Measurements from ENCODE around the gene ACBD3. TPM values are rescaled to one million over a fixed set of nuclear protein-coding genes. Genes with fewer than 3 reads are reported as not detected.

The ACBD3 gene
- total and polyA plus RNA-seq, 12 donors = 5.4 to 49.1 (median 33.1) TPM

DNA sequence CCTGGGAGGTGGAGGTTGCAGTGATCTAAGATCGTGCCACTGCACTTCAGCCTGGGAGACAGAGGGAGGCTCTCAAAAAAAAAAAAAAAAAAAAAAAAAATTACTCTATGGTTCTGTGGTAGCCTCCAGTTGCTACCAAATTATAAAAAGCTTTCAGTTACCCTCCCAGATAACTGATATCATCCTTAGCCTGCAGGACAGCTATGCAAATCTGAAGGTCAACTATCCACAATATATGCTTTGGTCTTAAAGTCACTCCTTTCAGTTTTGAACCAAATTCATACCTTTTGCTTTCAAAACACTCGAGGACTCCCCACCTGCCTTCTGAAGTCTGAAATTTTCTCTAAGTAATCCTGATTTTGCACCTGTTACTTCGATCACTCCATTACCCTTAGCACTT lies 40.1 kb upstream of the ACBD3 start:
- WGBS, 4 donors = 93 to 96% (median 95%) methylated on average over 3 of the region's 3 CpGs
- Histone ChIP-seq H3K4me3 (no peak overlapping the region), H3K27ac (no peak overlapping the region), H3K27me3 (peaks cover 16% of the 10 kb centered on the region), H3K4me1 (replicated peaks in 1 of 2) (no peaks in the 10 kb centered on the region), H3K9me3 (replicated peaks in 1 of 3) (no peaks in the 10 kb centered on the region), H3K36me3 (replicated peaks in 1 of 2) (no peaks in the 10 kb centered on the region)
- intact Hi-C loops (cut with DNase I) = no loop called here
- TF ChIP-seq, protein P1, sequence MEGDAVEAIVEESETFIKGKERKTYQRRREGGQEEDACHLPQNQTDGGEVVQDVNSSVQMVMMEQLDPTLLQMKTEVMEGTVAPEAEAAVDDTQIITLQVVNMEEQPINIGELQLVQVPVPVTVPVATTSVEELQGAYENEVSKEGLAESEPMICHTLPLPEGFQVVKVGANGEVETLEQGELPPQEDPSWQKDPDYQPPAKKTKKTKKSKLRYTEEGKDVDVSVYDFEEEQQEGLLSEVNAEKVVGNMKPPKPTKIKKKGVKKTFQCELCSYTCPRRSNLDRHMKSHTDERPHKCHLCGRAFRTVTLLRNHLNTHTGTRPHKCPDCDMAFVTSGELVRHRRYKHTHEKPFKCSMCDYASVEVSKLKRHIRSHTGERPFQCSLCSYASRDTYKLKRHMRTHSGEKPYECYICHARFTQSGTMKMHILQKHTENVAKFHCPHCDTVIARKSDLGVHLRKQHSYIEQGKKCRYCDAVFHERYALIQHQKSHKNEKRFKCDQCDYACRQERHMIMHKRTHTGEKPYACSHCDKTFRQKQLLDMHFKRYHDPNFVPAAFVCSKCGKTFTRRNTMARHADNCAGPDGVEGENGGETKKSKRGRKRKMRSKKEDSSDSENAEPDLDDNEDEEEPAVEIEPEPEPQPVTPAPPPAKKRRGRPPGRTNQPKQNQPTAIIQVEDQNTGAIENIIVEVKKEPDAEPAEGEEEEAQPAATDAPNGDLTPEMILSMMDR (IDR thresholded peaks at IDR 0.05) = no peak
- no peak for TF ChIP-seq POLR2A (IDR thresholded peaks at IDR 0.05)
- DNase-seq = no peak

- H3K36me3 ChIP-seq (replicated peaks in 1 of 2) = no peaks in the 10 kb centered on the region
- intact Hi-C loops (cut with DNase I) = no loop called here
- no peak overlapping the region for H3K27ac ChIP-seq
- H3K9me3 ChIP-seq (replicated peaks in 1 of 3) = no peaks in the 10 kb centered on the region
- peaks cover 16% of the 10 kb centered on the region for H3K27me3 ChIP-seq
- H3K4me3 ChIP-seq = peak overlapping the region in 1 of 4 donors; percentile 47
- H3K4me1 ChIP-seq (replicated peaks in 1 of 2) = no peaks in the 10 kb centered on the region
- 2 to 9% (median 5%) methylated on average over 9 to 55 of the region's 55 CpGs for WGBS, 4 donors
- no peak for DNase-seq
- TF ChIP-seq, protein P1 (IDR thresholded peaks at IDR 0.05) = no peak
These were observed 37.3 kb upstream of the ACBD3 start for GRCh38 chr1:226223786-226224244.

DNA sequence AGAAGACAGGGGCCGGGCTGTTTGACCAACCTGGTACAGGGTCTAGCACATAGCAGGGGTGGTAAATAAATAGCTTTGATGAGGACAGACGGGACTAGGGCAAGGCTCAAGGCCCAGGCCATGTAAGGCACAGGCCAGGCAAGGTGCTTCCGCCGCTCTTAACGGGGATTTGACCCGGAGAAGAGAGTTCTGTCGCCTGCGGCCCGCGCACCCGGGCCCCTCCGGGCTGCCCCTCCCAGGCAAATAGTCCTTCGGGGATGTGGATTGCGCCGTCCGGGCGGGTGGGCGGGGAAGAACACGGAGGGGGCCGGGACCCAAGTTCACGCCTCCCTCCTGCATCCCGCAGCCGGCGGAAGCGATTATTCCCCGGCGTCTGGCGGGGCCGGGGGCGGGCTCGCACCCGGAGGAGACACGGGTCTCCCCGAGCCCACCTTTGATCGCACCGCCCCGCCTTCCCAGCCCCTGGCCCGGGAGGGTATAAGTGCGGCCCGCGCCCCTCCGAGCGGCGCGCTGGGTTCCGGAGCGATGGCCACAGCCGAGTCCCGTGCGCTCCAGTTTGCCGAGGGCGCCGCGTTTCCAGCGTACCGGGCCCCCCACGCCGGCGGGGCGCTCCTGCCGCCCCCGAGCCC lies 36.7 kb upstream of the ACBD3 start, which contains the start of gene MIXL1:
TSS of gene MIXL1 (plus strand) at position 508 of the 629 bp plus-strand sequence. CDS start at position 526, 18 bp downstream.
- intact Hi-C loops (cut with DNase I) = no loop called here
- no peak for TF ChIP-seq POLR2A (IDR thresholded peaks at IDR 0.05)
- TF ChIP-seq, protein P1 (IDR thresholded peaks at IDR 0.05) = no peak

GRCh38 chr1:226222686-226223085 lies 36.1 kb upstream of the ACBD3 start:
- WGBS, 4 donors = 91 to 97% (median 94%) methylated on average over 10 of the region's 10 CpGs
- Histone ChIP-seq H3K36me3 (replicated peaks in 1 of 2) (no peaks in the 10 kb centered on the region), H3K27me3 (peaks cover 16% of the 10 kb centered on the region), H3K4me3 (no peak overlapping the region), H3K9me3 (replicated peaks in 1 of 3) (no peaks in the 10 kb centered on the region), H3K4me1 (replicated peaks in 1 of 2) (no peaks in the 10 kb centered on the region), H3K27ac (no peak overlapping the region)
- no peak for TF ChIP-seq POLR2A (IDR thresholded peaks at IDR 0.05)
- no peak for DNase-seq
- intact Hi-C loops (cut with DNase I) = no loop called here

More for the DNA sequence above, 36.7 kb upstream of the ACBD3 start, which contains the start of gene MIXL1:
- Histone ChIP-seq H3K9me3 (replicated peaks in 1 of 3) (no peaks in the 10 kb centered on the region), H3K4me1 (replicated peaks in 1 of 2) (no peaks in the 10 kb centered on the region), H3K4me3 (peak within 1 kb of the TSS in 1 of 4 donors; percentile 47), H3K27me3 (peaks cover 16% of the 10 kb centered on the region), H3K27ac (no peak within 1 kb of the TSS), H3K36me3 (replicated peaks in 1 of 2) (no peaks in the 10 kb centered on the region)
- 8 to 100% (median 35%) methylated on average over 1 to 62 of the region's 62 CpGs for WGBS, 4 donors
- DNase-seq = no peak
